Epithelial cell of esophagus (primary cell): Measurements from ENCODE around the gene SORD.
A peak's percentile ranks its signal among the peaks of the same experiment; 100 is the strongest.
"Not testable (repeated sequence)": the region's sequence is repeated elsewhere in the genome, so short reads cannot be mapped to it uniquely, and the experiment has no call there.

ENCODE experiments used
- DNase-seq: peaks from one replicate; pipeline ENCODE4 v3.0.0; 2010; ENCODE audit warnings: low read depth
- H3K4me3 ChIP-seq: 2 replicates; pipeline ENCODE4 v1.5.1; 2011; ENCODE audit warnings: mild to moderate bottlenecking, low read length, control low read depth
- CTCF ChIP-seq: IDR thresholded peaks from 2 replicates; pipeline ENCODE4 v1.5.1; 2011; ENCODE audit warnings: low read depth, mild to moderate bottlenecking, low read length, control low read depth, inconsistent platforms; ENCODE audit not compliant: insufficient read depth; ENCODE audit errors: missing control alignments

Gene SORD

GRCh38 chr15:45022871-45023658, at the start of gene SORD:
SORD (plus strand) TSS chr15:45023195; CDS start chr15:45023284, 89 bp downstream.
- peak; percentile 87 for DNase-seq
- peak within 1 kb of the TSS; percentile 80 for H3K4me3 ChIP-seq
- no peak for TF ChIP-seq CTCF

GRCh38 chr15:44976183-44976582, 46.8 kb upstream of the SORD start:
- not testable (repeated sequence) for DNase-seq, H3K4me3 ChIP-seq

- not testable (repeated sequence) for DNase-seq, H3K4me3 ChIP-seq
These were observed 45.2 kb upstream of the SORD start for GRCh38 chr15:44977781-44978180.

- H3K4me3 ChIP-seq, DNase-seq: not testable (repeated sequence)
These were observed 43.2 kb upstream of the SORD start for GRCh38 chr15:44979617-44980339.

GRCh38 chr15:44984144-44984543, 38.9 kb upstream of the SORD start:
- DNase-seq, H3K4me3 ChIP-seq: not testable (repeated sequence)

GRCh38 chr15:44986346-44987055, 36.5 kb upstream of the SORD start:
- DNase-seq, H3K4me3 ChIP-seq: not testable (repeated sequence)

- H3K4me3 ChIP-seq, DNase-seq: not testable (repeated sequence)
These were observed 35.3 kb upstream of the SORD start for GRCh38 chr15:44987711-44988110.

GRCh38 chr15:44988184-44988869, 34.7 kb upstream of the SORD start:
- DNase-seq: not testable (repeated sequence)

GRCh38 chr15:44988870-44989219, 34.1 kb upstream of the SORD start:
- H3K4me3 ChIP-seq, DNase-seq: not testable (repeated sequence)

More at GRCh38 chr15:44988184-44988869, 34.7 kb upstream of the SORD start:
- not testable (repeated sequence) for H3K4me3 ChIP-seq

GRCh38 chr15:44997632-44998031, 25.4 kb upstream of the SORD start:
- not testable (repeated sequence) for H3K4me3 ChIP-seq, DNase-seq

GRCh38 chr15:44999105-44999504, 23.9 kb upstream of the SORD start:
- no peak for DNase-seq
- no peak overlapping the region for H3K4me3 ChIP-seq

GRCh38 chr15:45001180-45001579, 21.8 kb upstream of the SORD start:
- DNase-seq, H3K4me3 ChIP-seq: not testable (repeated sequence)

More at GRCh38 chr15:44999105-44999504, 23.9 kb upstream of the SORD start:
- no peak for TF ChIP-seq CTCF

- DNase-seq: peak; percentile 44
- H3K4me3 ChIP-seq: not testable (repeated sequence)
These were observed 19.1 kb upstream of the SORD start for GRCh38 chr15:45003731-45004410.

GRCh38 chr15:45004590-45005175, 18.3 kb upstream of the SORD start:
- DNase-seq, H3K4me3 ChIP-seq: not testable (repeated sequence)
